ENCODE data around the gene CEACAM19. TPM values are rescaled to one million over a fixed set of nuclear protein-coding genes. Genes with fewer than 3 reads are reported as not detected.

CEACAM19 gene
- total RNA-seq, 1 donor = 0.72 TPM

DNA sequence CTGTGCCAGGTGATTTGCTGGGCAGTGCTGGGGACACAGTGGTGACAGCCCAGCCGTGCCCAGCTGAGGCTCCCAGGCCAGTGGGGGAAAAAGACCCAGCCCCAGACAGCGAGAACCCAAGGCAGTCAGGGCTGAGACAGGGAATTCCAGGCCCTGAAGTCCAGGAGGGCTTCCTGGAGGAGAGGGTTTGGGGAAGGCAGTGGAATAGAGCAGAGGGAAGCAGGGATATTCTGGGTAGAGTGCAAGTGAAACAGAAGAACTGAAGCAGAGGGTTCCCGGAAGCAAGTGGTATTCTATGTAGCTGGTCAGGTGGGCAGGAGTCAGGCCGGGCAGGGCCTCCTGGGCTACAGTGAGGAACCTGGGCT is 26.4 kb downstream of the CEACAM19 start:
- no peak overlapping the region for H2AFZ ChIP-seq (ENCODE audit: low read length)
- H3K79me2 ChIP-seq (ENCODE audit: insufficient read depth, low read length) = no peaks in the 10 kb centered on the region
- no peak overlapping the region for H3K27ac ChIP-seq (ENCODE audit: low read depth, low read length)
- H3K9me3 ChIP-seq (ENCODE audit: low read depth, low read length) = no peaks in the 10 kb centered on the region
- peaks cover 2% of the 10 kb centered on the region for H3K4me1 ChIP-seq (ENCODE audit: insufficient read depth, low read length)
- TF ChIP-seq, protein P1, sequence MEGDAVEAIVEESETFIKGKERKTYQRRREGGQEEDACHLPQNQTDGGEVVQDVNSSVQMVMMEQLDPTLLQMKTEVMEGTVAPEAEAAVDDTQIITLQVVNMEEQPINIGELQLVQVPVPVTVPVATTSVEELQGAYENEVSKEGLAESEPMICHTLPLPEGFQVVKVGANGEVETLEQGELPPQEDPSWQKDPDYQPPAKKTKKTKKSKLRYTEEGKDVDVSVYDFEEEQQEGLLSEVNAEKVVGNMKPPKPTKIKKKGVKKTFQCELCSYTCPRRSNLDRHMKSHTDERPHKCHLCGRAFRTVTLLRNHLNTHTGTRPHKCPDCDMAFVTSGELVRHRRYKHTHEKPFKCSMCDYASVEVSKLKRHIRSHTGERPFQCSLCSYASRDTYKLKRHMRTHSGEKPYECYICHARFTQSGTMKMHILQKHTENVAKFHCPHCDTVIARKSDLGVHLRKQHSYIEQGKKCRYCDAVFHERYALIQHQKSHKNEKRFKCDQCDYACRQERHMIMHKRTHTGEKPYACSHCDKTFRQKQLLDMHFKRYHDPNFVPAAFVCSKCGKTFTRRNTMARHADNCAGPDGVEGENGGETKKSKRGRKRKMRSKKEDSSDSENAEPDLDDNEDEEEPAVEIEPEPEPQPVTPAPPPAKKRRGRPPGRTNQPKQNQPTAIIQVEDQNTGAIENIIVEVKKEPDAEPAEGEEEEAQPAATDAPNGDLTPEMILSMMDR (IDR thresholded peaks at IDR 0.05; ENCODE audit: extremely low read depth, low read depth, low read length) = no peak
- no peak overlapping the region for H3K4me3 ChIP-seq (ENCODE audit: insufficient read depth, low read length)
- H3K36me3 ChIP-seq (ENCODE audit: insufficient read depth, low read length) = no peaks in the 10 kb centered on the region
- no peak for DNase-seq (ENCODE audit: insufficient read length, low spot score, missing footprints)
- no peak overlapping the region for H3K4me2 ChIP-seq (ENCODE audit: insufficient read depth, low read length)
- H3K27me3 ChIP-seq (ENCODE audit: insufficient read depth, low read length) = no peaks in the 10 kb centered on the region
- H4K20me1 ChIP-seq (ENCODE audit: insufficient read depth, low read length) = no peaks in the 10 kb centered on the region

DNA sequence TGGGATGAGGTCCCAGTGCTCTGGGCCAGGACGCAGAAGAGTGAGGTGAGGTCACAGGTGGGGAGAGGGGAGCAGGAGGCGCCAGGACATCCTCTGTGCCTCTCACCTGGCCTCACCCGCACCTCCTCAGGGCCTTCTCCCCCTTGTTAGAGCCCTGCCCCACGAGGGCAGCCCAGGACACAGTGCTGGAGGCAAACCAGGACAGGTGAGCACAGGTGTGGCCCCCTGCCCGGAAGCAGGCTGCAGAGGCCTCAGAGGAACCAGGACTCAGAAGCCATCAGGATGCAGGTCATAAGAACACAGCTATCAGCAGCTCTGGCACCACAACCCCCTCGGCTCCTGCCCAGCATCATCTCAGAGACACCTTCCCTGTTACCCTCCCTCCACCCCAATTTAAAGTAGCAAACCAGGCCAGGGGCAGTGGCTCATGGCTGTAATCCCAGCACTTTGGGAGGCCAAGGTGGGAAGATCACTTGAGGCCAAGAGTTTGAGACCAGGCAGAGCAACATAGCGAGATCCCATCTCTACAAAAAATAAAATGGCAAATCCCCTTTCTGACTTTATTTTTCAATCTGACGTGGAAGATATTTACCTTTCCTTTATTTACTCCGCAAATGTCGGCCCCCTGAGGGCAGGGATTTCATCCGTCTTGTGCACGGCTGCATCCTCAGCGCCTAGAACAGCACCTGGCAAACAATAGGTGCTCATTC is 27.4 kb downstream of the CEACAM19 start, which contains the start of gene CEACAM16:
TSS of gene CEACAM16 (plus strand) at position 660 of the 710 bp plus-strand sequence. CDS start 2,306 bp downstream, outside the sequence.
- H3K79me2 ChIP-seq (ENCODE audit: insufficient read depth, low read length) = no peaks in the 10 kb centered on the region
- H3K36me3 ChIP-seq (ENCODE audit: insufficient read depth, low read length) = no peaks in the 10 kb centered on the region
- no peak for DNase-seq (ENCODE audit: insufficient read length, low spot score, missing footprints)
- TF ChIP-seq, protein P1 (IDR thresholded peaks at IDR 0.05; ENCODE audit: extremely low read depth, low read depth, low read length) = no peak
- H3K4me2 ChIP-seq (ENCODE audit: insufficient read depth, low read length) = no peak within 1 kb of the TSS
- H2AFZ ChIP-seq (ENCODE audit: low read length) = no peak within 1 kb of the TSS
- no peak within 1 kb of the TSS for H3K27ac ChIP-seq (ENCODE audit: low read depth, low read length)
- H3K9me3 ChIP-seq (ENCODE audit: low read depth, low read length) = no peaks in the 10 kb centered on the region
- no peaks in the 10 kb centered on the region for H3K4me1 ChIP-seq (ENCODE audit: insufficient read depth, low read length)
- H3K27me3 ChIP-seq (ENCODE audit: insufficient read depth, low read length) = no peaks in the 10 kb centered on the region
- H3K4me3 ChIP-seq (ENCODE audit: insufficient read depth, low read length) = no peak within 1 kb of the TSS
- H4K20me1 ChIP-seq (ENCODE audit: insufficient read depth, low read length) = no peaks in the 10 kb centered on the region

DNA sequence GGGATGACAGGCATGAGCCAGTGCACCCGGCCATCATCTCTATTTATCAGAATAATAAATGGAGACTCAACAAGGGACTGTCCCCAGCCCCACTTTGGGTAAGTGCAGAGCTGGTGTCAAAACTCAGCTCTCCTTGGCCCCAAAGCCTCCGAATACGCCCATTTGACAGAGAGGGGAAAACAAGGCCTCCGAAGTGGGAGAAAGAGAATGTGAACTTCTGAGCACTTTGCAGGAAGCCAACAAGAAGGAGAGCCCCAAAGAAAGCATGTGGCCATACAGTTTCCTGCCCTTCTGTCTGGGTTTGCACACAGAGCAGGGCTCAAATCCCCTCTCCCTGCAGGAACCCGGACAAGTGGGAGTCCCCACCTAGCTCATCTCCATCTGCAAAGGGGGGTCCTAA is 29.3 kb downstream of the CEACAM19 start:
- H3K4me3 ChIP-seq (ENCODE audit: insufficient read depth, low read length) = no peak overlapping the region
- H3K4me1 ChIP-seq (ENCODE audit: insufficient read depth, low read length) = no peaks in the 10 kb centered on the region
- no peaks in the 10 kb centered on the region for H4K20me1 ChIP-seq (ENCODE audit: insufficient read depth, low read length)
- H3K79me2 ChIP-seq (ENCODE audit: insufficient read depth, low read length) = no peaks in the 10 kb centered on the region
- no peaks in the 10 kb centered on the region for H3K36me3 ChIP-seq (ENCODE audit: insufficient read depth, low read length)
- H3K27me3 ChIP-seq (ENCODE audit: insufficient read depth, low read length) = no peaks in the 10 kb centered on the region
- H3K9me3 ChIP-seq (ENCODE audit: low read depth, low read length) = no peaks in the 10 kb centered on the region
- no peak overlapping the region for H2AFZ ChIP-seq (ENCODE audit: low read length)
- TF ChIP-seq, protein P1 (IDR thresholded peaks at IDR 0.05; ENCODE audit: extremely low read depth, low read depth, low read length) = no peak
- no peak overlapping the region for H3K4me2 ChIP-seq (ENCODE audit: insufficient read depth, low read length)
- DNase-seq (ENCODE audit: insufficient read length, low spot score, missing footprints) = peak; percentile 26
- H3K27ac ChIP-seq (ENCODE audit: low read depth, low read length) = no peak overlapping the region

DNA sequence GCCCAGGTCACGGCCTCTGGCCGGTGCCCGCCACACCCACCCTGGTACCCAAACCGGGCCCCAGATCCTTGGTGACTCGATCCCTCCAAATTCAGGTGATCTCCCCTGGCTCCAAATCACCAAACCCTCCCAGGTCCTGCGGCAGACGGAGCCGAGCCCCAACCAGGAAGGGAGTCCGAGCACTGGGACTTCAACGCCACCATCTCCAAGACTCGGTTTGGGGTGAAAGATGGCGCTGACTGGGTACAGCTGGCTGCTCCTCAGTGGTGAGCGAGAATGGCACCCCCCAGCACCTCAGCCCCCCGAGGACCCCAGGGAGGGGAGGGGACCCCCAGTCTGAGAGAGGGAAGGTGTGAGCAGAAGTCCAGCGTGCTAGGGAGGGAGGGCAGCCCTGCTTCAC is 29.9 kb downstream of the CEACAM19 start:
- Histone ChIP-seq H4K20me1 (ENCODE audit: insufficient read depth, low read length) (no peaks in the 10 kb centered on the region), H3K4me3 (ENCODE audit: insufficient read depth, low read length) (no peak overlapping the region), H3K79me2 (ENCODE audit: insufficient read depth, low read length) (no peaks in the 10 kb centered on the region), H3K27me3 (ENCODE audit: insufficient read depth, low read length) (no peaks in the 10 kb centered on the region), H3K4me2 (ENCODE audit: insufficient read depth, low read length) (no peak overlapping the region), H2AFZ (ENCODE audit: low read length) (no peak overlapping the region), H3K36me3 (ENCODE audit: insufficient read depth, low read length) (no peaks in the 10 kb centered on the region), H3K4me1 (ENCODE audit: insufficient read depth, low read length) (no peaks in the 10 kb centered on the region), H3K9me3 (ENCODE audit: low read depth, low read length) (no peaks in the 10 kb centered on the region), H3K27ac (ENCODE audit: low read depth, low read length) (no peak overlapping the region)
- TF ChIP-seq, protein P1 (IDR thresholded peaks at IDR 0.05; ENCODE audit: extremely low read depth, low read depth, low read length) = no peak
- peak; percentile 38 for DNase-seq (ENCODE audit: insufficient read length, low spot score, missing footprints)

All from osteoblast (primary cell).